ENCODE measurements around the gene ZCCHC7.

ZCCHC7 gene

DNA sequence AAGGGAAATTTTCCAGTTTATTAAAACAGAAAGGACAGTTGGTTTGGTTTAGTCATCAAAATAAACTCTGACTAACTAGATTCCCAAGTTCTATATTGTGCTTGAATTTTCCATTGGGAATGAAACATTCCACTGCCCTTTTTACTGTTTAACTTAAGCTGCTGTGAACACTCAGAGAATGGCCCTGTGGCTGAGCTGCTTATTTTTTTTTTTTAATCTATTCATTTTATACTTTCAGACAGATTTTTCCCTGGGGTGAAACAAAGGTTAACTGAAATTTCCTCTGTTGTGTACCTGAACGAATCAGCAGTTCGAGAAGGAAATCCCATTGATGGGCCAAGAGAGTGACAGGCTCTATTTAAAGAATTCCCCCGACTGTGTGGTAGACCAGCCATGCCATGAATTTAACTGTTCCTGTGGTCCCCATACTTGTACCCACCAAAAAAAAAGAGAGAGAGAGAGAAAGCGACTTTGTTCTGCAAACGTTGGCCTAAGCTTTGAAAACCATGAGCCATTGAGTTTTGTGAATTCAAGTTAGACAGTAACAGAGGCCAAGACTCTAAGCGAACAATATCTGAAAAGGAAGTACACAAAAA, 163.5 kb downstream of the ZCCHC7 start:
- no peak for TF ChIP-seq SIN3A (IDR thresholded peaks at IDR 0.05; ENCODE audit: borderline replicate concordance, insufficient read depth, low read length)
- TF ChIP-seq TAF1 (IDR thresholded peaks at IDR 0.05; ENCODE audit: borderline replicate concordance, insufficient read depth, low read length), result no peak
- TF ChIP-seq POLR2AphosphoS5 (IDR thresholded peaks at IDR 0.05; ENCODE audit: low read depth, low read length), result no peak
- TF ChIP-seq REST (IDR thresholded peaks at IDR 0.05; ENCODE audit: insufficient read depth in 1 of 2, low read depth in 2 of 2, low read length in 2 of 2), result no peak
- no peak for TF ChIP-seq FOXP2 (optimal IDR thresholded peaks at IDR 0.05; ENCODE audit: borderline replicate concordance, extremely low read depth, extremely low read length, insufficient read depth)

DNA sequence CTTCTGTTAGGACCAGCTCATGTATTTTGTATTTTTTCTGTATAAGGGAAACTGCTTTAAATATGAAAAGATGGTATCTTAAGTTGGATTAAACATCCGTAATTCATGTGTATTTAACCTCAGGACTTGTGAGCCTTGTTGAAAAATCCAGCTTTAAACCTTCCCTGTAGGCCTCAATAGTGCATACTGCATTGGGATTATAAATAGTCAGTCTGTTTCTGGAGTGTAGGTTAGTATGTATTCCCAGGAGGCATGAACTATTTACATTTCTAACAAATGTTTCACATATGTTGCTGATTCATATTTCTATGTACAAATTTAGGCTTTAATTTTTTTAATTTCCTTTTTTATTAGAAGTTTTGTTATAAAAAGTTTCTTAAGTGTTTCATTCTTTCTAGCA, 164.3 kb downstream of the ZCCHC7 start:
- TF ChIP-seq TAF1 (IDR thresholded peaks at IDR 0.05; ENCODE audit: borderline replicate concordance, insufficient read depth, low read length) (no peak), FOXP2 (optimal IDR thresholded peaks at IDR 0.05; ENCODE audit: borderline replicate concordance, extremely low read depth, extremely low read length, insufficient read depth) (no peak), POLR2AphosphoS5 (IDR thresholded peaks at IDR 0.05; ENCODE audit: low read depth, low read length) (no peak), SIN3A (IDR thresholded peaks at IDR 0.05; ENCODE audit: borderline replicate concordance, insufficient read depth, low read length) (no peak), REST (IDR thresholded peaks at IDR 0.05; ENCODE audit: insufficient read depth in 1 of 2, low read depth in 2 of 2, low read length in 2 of 2) (no peak)

GRCh38 chr9:37286530-37287175, 166.3 kb downstream of the ZCCHC7 start:
- TF ChIP-seq FOXP2 (optimal IDR thresholded peaks at IDR 0.05; ENCODE audit: borderline replicate concordance, extremely low read depth, extremely low read length, insufficient read depth), result no peak
- TF ChIP-seq POLR2AphosphoS5 (IDR thresholded peaks at IDR 0.05; ENCODE audit: low read depth, low read length), result no peak

- TF ChIP-seq TAF1 (IDR thresholded peaks at IDR 0.05; ENCODE audit: borderline replicate concordance, insufficient read depth, low read length) (no peak), REST (IDR thresholded peaks at IDR 0.05; ENCODE audit: insufficient read depth in 1 of 2, low read depth in 2 of 2, low read length in 2 of 2) (no peak), FOXP2 (optimal IDR thresholded peaks at IDR 0.05; ENCODE audit: borderline replicate concordance, extremely low read depth, extremely low read length, insufficient read depth) (no peak), SIN3A (IDR thresholded peaks at IDR 0.05; ENCODE audit: borderline replicate concordance, insufficient read depth, low read length) (no peak), POLR2AphosphoS5 (IDR thresholded peaks at IDR 0.05; ENCODE audit: low read depth, low read length) (no peak)
These were observed 166.9 kb downstream of the ZCCHC7 start for GRCh38 chr9:37287317-37287716.

- TF ChIP-seq FOXP2 (optimal IDR thresholded peaks at IDR 0.05; ENCODE audit: borderline replicate concordance, extremely low read depth, extremely low read length, insufficient read depth), result no peak
- TF ChIP-seq REST (IDR thresholded peaks at IDR 0.05; ENCODE audit: insufficient read depth in 1 of 2, low read depth in 2 of 2, low read length in 2 of 2), result no peak
- TF ChIP-seq TAF1 (IDR thresholded peaks at IDR 0.05; ENCODE audit: borderline replicate concordance, insufficient read depth, low read length), result no peak
- no peak for TF ChIP-seq SIN3A (IDR thresholded peaks at IDR 0.05; ENCODE audit: borderline replicate concordance, insufficient read depth, low read length)
- no peak for TF ChIP-seq POLR2AphosphoS5 (IDR thresholded peaks at IDR 0.05; ENCODE audit: low read depth, low read length)
These were observed 169.3 kb downstream of the ZCCHC7 start for GRCh38 chr9:37289631-37290030.

Data from PFSK-1 (cell line).